ENCODE measurements around the gene ERGIC1. TPM values are rescaled to one million over a fixed set of nuclear protein-coding genes. Genes with fewer than 3 reads are reported as not detected.
A peak's percentile ranks its signal among the peaks of the same experiment; 100 is the strongest.

The ERGIC1 gene
- total RNA-seq, 8 experiments from 2014 or later: 31.7 to 98.4 (median 57.7) TPM

- 40 to 88% (median 83%) methylated on average over 1 to 7 of the region's 25 CpGs; no CpG with 5 or more reads in 6 of the 10 experiments for WGBS, 10 experiments
- Histone ChIP-seq H3K4me1 (replicated peaks in 1 of 2) (peaks cover 23 to 42% of the 10 kb centered on the region in 2 donors), H3K27ac (peak overlapping the region in 1 of 2 donors; percentile 48), H3K4me3 (no peak overlapping the region)
- ATAC-seq (replicated peaks in 6 of 8): peak; percentile 50 to 82 (median 64)
- in situ Hi-C loops (cut with MboI; ENCODE audit: low pct_unique_long_range_greater_than_20kb in 2 of 9, low sequenced_read_pairs in 9 of 9, unreplicated experiment in 9 of 9): loop anchor here in 1 of 9 experiments (25.0 kb wide), 1 partner anchor 415 kb away; no protein-coding TSS in a partner anchor
These were observed 68.7 kb downstream of the ERGIC1 start for GRCh38 chr5:172902497-172903472.

- Histone ChIP-seq H3K4me1 (replicated peaks in 1 of 2) (peaks cover 23 to 39% of the 10 kb centered on the region in 2 donors), H3K27ac (no peak overlapping the region), H3K4me3 (no peak overlapping the region)
- 0 to 100% (median 67%) methylated on average over 1 to 3 of the region's 4 CpGs; no CpG with 5 or more reads in 3 of the 10 experiments for WGBS, 10 experiments
- ATAC-seq (replicated peaks in 6 of 8): peak in 4 of 8 experiments; percentile 11 to 45 (median 38)
- in situ Hi-C loops (cut with MboI; ENCODE audit: low pct_unique_long_range_greater_than_20kb in 2 of 9, low sequenced_read_pairs in 9 of 9, unreplicated experiment in 9 of 9): loop anchor here in 1 of 9 experiments (25.0 kb wide), 1 partner anchor 416 kb away; no protein-coding TSS in a partner anchor
These were observed 69.7 kb downstream of the ERGIC1 start for GRCh38 chr5:172903790-172904189.

GRCh38 chr5:172904312-172904642 is 70.2 kb downstream of the ERGIC1 start:
- WGBS, 10 experiments: 60 to 100% (median 100%) methylated on average over 1 to 4 of the region's 4 CpGs; no CpG with 5 or more reads in 3 of the 10 experiments

GRCh38 chr5:172904643-172905345 is 70.7 kb downstream of the ERGIC1 start:
- ATAC-seq (replicated peaks in 6 of 8): peak in 2 of 8 experiments; percentile 26 to 59
- Histone ChIP-seq H3K4me3 (no peak overlapping the region), H3K4me1 (replicated peaks in 1 of 2) (peaks cover 23 to 39% of the 10 kb centered on the region in 2 donors), H3K27ac (no peak overlapping the region)
- WGBS, 10 experiments: 73 to 100% (median 100%) methylated on average over 1 to 4 of the region's 13 CpGs; no CpG with 5 or more reads in 3 of the 10 experiments
- in situ Hi-C loops (cut with MboI; ENCODE audit: low pct_unique_long_range_greater_than_20kb in 2 of 9, low sequenced_read_pairs in 9 of 9, unreplicated experiment in 9 of 9): loop anchor here in 1 of 9 experiments (25.0 kb wide), 1 partner anchor 417 kb away; no protein-coding TSS in a partner anchor

More at GRCh38 chr5:172904312-172904642, 70.2 kb downstream of the ERGIC1 start:
- H3K27ac ChIP-seq: no peak overlapping the region
- in situ Hi-C loops (cut with MboI; ENCODE audit: low pct_unique_long_range_greater_than_20kb in 2 of 9, low sequenced_read_pairs in 9 of 9, unreplicated experiment in 9 of 9): loop anchor here in 1 of 9 experiments (25.0 kb wide), 1 partner anchor 417 kb away; no protein-coding TSS in a partner anchor
- no peak for ATAC-seq (replicated peaks in 6 of 8)
- H3K4me3 ChIP-seq: no peak overlapping the region
- peaks cover 23 to 39% of the 10 kb centered on the region in 2 donors for H3K4me1 ChIP-seq (replicated peaks in 1 of 2)

GRCh38 chr5:172905346-172906140 is 71.5 kb downstream of the ERGIC1 start:
- no peak for ATAC-seq (replicated peaks in 6 of 8)
- Histone ChIP-seq H3K27ac (peak overlapping the region in 1 of 2 donors; percentile 40), H3K4me1 (replicated peaks in 1 of 2) (peaks cover 23 to 39% of the 10 kb centered on the region in 2 donors), H3K4me3 (no peak overlapping the region)
- in situ Hi-C loops (cut with MboI; ENCODE audit: low pct_unique_long_range_greater_than_20kb in 2 of 9, low sequenced_read_pairs in 9 of 9, unreplicated experiment in 9 of 9): loop anchor here in 1 of 9 experiments (25.0 kb wide), 1 partner anchor 418 kb away; no protein-coding TSS in a partner anchor
- 80 to 100% (median 87%) methylated on average over 1 to 17 of the region's 26 CpGs; no CpG with 5 or more reads in 2 of the 10 experiments for WGBS, 10 experiments

- in situ Hi-C loops (cut with MboI; ENCODE audit: low pct_unique_long_range_greater_than_20kb in 2 of 9, low sequenced_read_pairs in 9 of 9, unreplicated experiment in 9 of 9): loop anchor here in 1 of 9 experiments (25.0 kb wide), 1 partner anchor 419 kb away; no protein-coding TSS in a partner anchor
- WGBS, 10 experiments: 70 to 100% (median 80%) methylated on average over 1 to 4 of the region's 6 CpGs; no CpG with 5 or more reads in 5 of the 10 experiments
- H3K4me1 ChIP-seq (replicated peaks in 1 of 2): peaks cover 23 to 32% of the 10 kb centered on the region in 2 donors
- peak in 3 of 8 experiments; percentile 11 to 45 (median 15) for ATAC-seq (replicated peaks in 6 of 8)
- no peak overlapping the region for H3K4me3 ChIP-seq
- H3K27ac ChIP-seq: peak overlapping the region in 1 of 2 donors; percentile 40
These were observed 72.4 kb downstream of the ERGIC1 start for GRCh38 chr5:172906436-172906835.

- in situ Hi-C loops (cut with MboI; ENCODE audit: low pct_unique_long_range_greater_than_20kb in 2 of 9, low sequenced_read_pairs in 9 of 9, unreplicated experiment in 9 of 9): loop anchor here in 1 of 9 experiments (25.0 kb wide), 1 partner anchor 420 kb away; no protein-coding TSS in a partner anchor
- H3K4me1 ChIP-seq (replicated peaks in 1 of 2): peaks cover 22 to 27% of the 10 kb centered on the region in 2 donors
- H3K4me3 ChIP-seq: no peak overlapping the region
- ATAC-seq (replicated peaks in 6 of 8): peak in 5 of 8 experiments; percentile 5 to 83 (median 68)
- no CpG with 5 or more reads among the region's 10 CpGs for WGBS, 10 experiments
- H3K27ac ChIP-seq: peak overlapping the region in 1 of 2 donors; percentile 40
These were observed 72.8 kb downstream of the ERGIC1 start for GRCh38 chr5:172906888-172907287.

GRCh38 chr5:172907657-172908056 is 73.6 kb downstream of the ERGIC1 start:
- in situ Hi-C loops (cut with MboI; ENCODE audit: low pct_unique_long_range_greater_than_20kb in 2 of 9, low sequenced_read_pairs in 9 of 9, unreplicated experiment in 9 of 9): loop anchor here in 1 of 9 experiments (25.0 kb wide), 1 partner anchor 420 kb away; no protein-coding TSS in a partner anchor
- WGBS, 10 experiments: 93 to 100% (median 100%) methylated on average over 1 to 3 of the region's 4 CpGs; no CpG with 5 or more reads in 6 of the 10 experiments
- H3K4me1 ChIP-seq (replicated peaks in 1 of 2): peaks cover 18 to 19% of the 10 kb centered on the region in 2 donors
- peak overlapping the region in 1 of 2 donors; percentile 22 for H3K27ac ChIP-seq
- H3K4me3 ChIP-seq: no peak overlapping the region
- no peak for ATAC-seq (replicated peaks in 6 of 8)

- no peak for ATAC-seq (replicated peaks in 6 of 8)
- in situ Hi-C loops (cut with MboI; ENCODE audit: low pct_unique_long_range_greater_than_20kb in 2 of 9, low sequenced_read_pairs in 9 of 9, unreplicated experiment in 9 of 9): loop anchor here in 1 of 9 experiments (25.0 kb wide), 1 partner anchor 421 kb away; no protein-coding TSS in a partner anchor
- Histone ChIP-seq H3K4me3 (no peak overlapping the region), H3K4me1 (replicated peaks in 1 of 2) (peaks cover 13 to 18% of the 10 kb centered on the region in 2 donors), H3K27ac (no peak overlapping the region)
- 50 to 100% (median 93%) methylated on average over 1 to 7 of the region's 10 CpGs; no CpG with 5 or more reads in 3 of the 10 experiments for WGBS, 10 experiments
These were observed 74.6 kb downstream of the ERGIC1 start for GRCh38 chr5:172908662-172909061.

GRCh38 chr5:172909931-172910502 is 76.0 kb downstream of the ERGIC1 start:
- 18 to 100% (median 70%) methylated on average over 1 to 5 of the region's 8 CpGs; no CpG with 5 or more reads in 3 of the 10 experiments for WGBS, 10 experiments
- Histone ChIP-seq H3K4me3 (no peak overlapping the region), H3K27ac (no peak overlapping the region), H3K4me1 (replicated peaks in 1 of 2) (peaks cover 9 to 18% of the 10 kb centered on the region in 2 donors)
- ATAC-seq (replicated peaks in 6 of 8): peak in 6 of 8 experiments; percentile 34 to 82 (median 60)
- in situ Hi-C loops (cut with MboI; ENCODE audit: low pct_unique_long_range_greater_than_20kb in 2 of 9, low sequenced_read_pairs in 9 of 9, unreplicated experiment in 9 of 9): loop anchor here in 1 of 9 experiments (25.0 kb wide), 1 partner anchor 423 kb away; no protein-coding TSS in a partner anchor

Data from motor neuron (in vitro differentiated cells).